ES-I3 (cell line): ENCODE data around the gene ACOT2.
A peak's percentile ranks its signal among the peaks of the same experiment; 100 is the strongest.
"Not testable (repeated sequence)": the region's sequence is repeated elsewhere in the genome, so short reads cannot be mapped to it uniquely, and the experiment has no call there.

Experiments used
- H3K36me3 ChIP-seq: 2 replicates; pipeline ENCODE4 v1.6.1; 2013; ENCODE audit warnings: mild to moderate bottlenecking, low read length, control low read depth, moderate library complexity; ENCODE audit not compliant: insufficient read depth
- H3K4me1 ChIP-seq: 2 replicates; pipeline ENCODE4 v1.6.1; 2013; ENCODE audit warnings: mild to moderate bottlenecking, control low read depth, low read length; ENCODE audit not compliant: insufficient read depth
- H3K9ac ChIP-seq: 2 replicates; pipeline ENCODE4 v1.6.1; 2013; ENCODE audit warnings: low read depth, mild to moderate bottlenecking, low read length, moderate library complexity
- H3K9me3 ChIP-seq: 2 replicates; pipeline ENCODE4 v1.6.1; 2013; ENCODE audit warnings: mild to moderate bottlenecking, low read length, moderate library complexity; ENCODE audit not compliant: control insufficient read depth, insufficient read depth

The ACOT2 gene

DNA sequence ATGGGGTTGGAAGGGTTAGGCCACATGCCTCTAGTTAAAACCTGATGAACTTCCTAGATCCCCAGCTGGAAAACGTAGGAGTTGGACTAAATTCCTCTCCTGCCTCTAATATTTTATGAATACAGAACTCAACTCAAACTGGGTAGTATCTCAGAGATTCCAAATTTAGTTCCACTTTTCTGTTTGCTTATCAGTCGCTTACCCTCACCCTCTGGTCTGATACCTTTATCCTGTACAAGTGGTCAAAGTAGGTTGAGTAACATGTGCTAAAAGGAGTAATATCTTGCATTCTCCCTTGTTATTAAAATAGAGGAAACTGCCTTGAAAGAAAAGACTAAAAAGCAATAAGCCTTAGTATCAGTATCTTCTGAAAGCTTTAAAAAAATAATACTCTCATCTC lies 11.8 kb upstream of the ACOT2 start:
- H3K4me1 ChIP-seq, H3K36me3 ChIP-seq, H3K9me3 ChIP-seq, H3K9ac ChIP-seq: not testable (repeated sequence)

GRCh38 chr14:73558238-73558637 lies 10.8 kb upstream of the ACOT2 start:
- H3K4me1 ChIP-seq, H3K9ac ChIP-seq, H3K36me3 ChIP-seq, H3K9me3 ChIP-seq: not testable (repeated sequence)

DNA sequence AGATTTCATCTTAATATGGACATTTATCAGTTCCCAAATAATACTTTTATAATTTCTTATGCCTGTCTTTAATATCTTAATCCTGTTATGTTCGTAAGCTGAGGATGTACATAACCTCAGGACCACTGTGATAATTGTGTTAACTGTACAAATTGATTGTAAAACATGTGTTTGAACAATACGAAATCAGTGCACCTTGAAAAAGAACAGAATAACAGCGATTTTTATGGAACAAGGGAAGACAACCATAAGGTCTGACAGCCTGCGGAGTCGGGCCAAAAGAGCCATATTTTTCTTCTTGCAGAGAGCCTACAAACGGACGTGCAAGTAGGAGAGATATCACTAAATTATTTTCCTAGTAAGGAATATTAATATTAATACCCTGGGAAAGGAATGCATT lies 6.8 kb upstream of the ACOT2 start:
- not testable (repeated sequence) for H3K9ac ChIP-seq, H3K36me3 ChIP-seq, H3K9me3 ChIP-seq, H3K4me1 ChIP-seq

DNA sequence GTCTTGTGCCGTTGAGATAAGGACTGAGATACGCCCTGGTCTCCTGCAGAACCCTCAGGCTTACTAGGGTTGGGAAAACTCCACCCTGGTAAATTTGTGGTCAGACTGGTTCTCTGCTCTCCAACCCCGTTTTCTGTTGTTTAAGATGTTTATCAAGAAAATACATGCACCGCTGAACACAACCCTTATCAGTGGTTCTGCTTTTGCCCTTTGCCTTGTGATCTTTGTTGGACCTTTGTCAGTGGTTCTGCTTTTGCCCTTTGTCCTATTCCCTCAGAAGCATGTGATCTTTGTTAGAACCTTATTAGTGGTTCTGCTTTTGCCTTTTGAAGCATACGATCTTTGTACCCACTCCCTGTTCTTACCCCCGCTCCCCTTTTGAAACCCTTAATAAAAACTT lies 6.3 kb upstream of the ACOT2 start:
- not testable (repeated sequence) for H3K4me1 ChIP-seq, H3K36me3 ChIP-seq, H3K9me3 ChIP-seq, H3K9ac ChIP-seq

- not testable (repeated sequence) for H3K9me3 ChIP-seq, H3K9ac ChIP-seq, H3K4me1 ChIP-seq, H3K36me3 ChIP-seq
These were observed 2.6 kb upstream of the ACOT2 start for GRCh38 chr14:73566431-73566830.

DNA sequence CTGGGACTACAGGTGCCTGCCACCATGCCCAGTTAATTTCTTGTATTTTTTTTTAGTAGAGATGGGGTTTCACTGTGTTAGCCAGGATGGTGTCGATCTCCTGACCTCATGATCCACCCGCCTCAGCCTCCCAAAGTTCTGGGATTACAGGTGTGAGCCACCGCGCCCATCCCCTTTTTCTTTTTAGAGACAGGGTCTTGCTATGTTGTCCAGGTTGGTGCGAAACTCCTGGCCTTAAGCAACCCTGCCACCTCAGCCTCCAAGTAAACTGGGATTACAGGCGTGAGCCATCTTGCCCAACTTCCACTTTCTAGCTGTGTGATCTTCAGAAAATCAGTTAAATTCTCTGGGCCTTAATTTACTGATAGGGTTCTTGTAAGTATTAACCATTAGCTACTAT lies 2.1 kb upstream of the ACOT2 start:
- H3K9ac ChIP-seq, H3K36me3 ChIP-seq, H3K9me3 ChIP-seq, H3K4me1 ChIP-seq: not testable (repeated sequence)

GRCh38 chr14:73567358-73567757 lies 1.7 kb upstream of the ACOT2 start:
- Histone ChIP-seq H3K9me3 (no peaks in the 10 kb centered on the region), H3K36me3 (no peaks in the 10 kb centered on the region), H3K4me1 (peaks cover 5% of the 10 kb centered on the region; the same call in 1 of the 2 replicates), H3K9ac (no peak overlapping the region)

GRCh38 chr14:73567951-73568885 lies 795 bp upstream of the ACOT2 start:
- Histone ChIP-seq H3K36me3 (no peaks in the 10 kb centered on the region), H3K9me3 (no peaks in the 10 kb centered on the region), H3K9ac (peak overlapping the region; percentile 38; the same call in 1 of the 2 replicates), H3K4me1 (peaks cover 5% of the 10 kb centered on the region; the same call in 1 of the 2 replicates)

- not testable (repeated sequence) for H3K4me1 ChIP-seq, H3K9me3 ChIP-seq, H3K36me3 ChIP-seq
- H3K9ac ChIP-seq: peak overlapping the region; percentile 38
These were observed 178 bp upstream of the ACOT2 start for GRCh38 chr14:73568886-73569184.

DNA sequence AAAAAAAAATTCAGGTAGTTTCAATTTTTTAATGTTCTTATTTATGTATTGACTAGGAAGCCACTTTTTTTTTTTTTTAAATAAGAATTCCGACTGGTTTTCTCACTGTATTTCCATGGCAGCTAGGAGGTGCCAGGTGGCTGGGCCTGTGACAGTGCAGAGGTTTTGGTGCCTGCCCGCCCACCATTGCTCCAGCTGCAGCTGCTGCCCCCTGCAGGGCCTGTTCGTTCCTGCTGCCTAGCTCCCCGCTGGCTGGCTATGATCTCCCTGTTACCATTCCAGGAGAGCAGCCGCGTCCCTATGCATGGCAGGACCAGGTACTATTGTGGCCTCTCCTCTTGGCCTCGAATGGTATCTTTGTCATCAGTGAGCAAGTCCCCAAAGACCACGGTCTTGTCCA lies 1.9 kb downstream of the ACOT2 start:
- H3K36me3 ChIP-seq, H3K9me3 ChIP-seq, H3K4me1 ChIP-seq, H3K9ac ChIP-seq: not testable (repeated sequence)

DNA sequence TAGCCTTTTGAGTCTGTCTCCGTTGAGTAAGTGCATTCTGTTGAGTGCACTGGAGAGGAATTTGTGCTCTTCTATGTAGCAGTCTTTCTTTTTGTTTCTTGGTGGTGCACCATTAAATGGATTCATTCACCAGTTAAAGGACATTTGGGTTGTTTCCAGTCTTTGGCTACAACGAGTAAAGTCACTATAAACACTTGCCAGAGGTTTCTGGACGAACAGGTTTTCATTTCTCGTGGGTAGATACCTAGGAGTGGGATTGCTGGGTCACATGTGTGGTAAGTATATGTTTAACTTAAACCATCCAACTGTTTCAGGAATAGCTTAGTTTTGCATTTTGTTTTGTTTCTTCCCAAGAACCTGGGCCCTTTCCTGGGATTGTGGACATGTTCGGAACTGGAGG lies 4.0 kb downstream of the ACOT2 start:
- not testable (repeated sequence) for H3K36me3 ChIP-seq, H3K9me3 ChIP-seq, H3K4me1 ChIP-seq, H3K9ac ChIP-seq

- not testable (repeated sequence) for H3K9me3 ChIP-seq, H3K36me3 ChIP-seq, H3K9ac ChIP-seq, H3K4me1 ChIP-seq
These were observed 4.7 kb downstream of the ACOT2 start for GRCh38 chr14:73573740-73574139.

DNA sequence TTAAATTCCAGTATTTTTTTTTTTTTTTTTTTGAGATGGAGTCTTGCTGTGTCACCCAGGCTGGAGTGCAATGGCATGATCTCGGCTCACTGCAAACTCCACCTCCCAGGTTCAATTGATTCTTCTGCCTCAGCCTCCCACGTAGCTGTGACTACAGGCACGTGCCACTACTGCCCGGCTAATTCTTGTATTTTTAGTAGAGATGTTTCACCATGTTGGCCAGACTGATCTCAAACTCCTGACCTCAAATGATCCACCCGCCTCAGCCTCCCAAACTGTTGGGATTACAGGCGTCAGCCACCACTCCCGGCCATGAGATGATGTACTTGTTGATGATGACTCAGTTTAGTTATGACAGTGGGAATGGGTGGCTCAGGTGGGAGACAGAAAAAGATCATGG lies 5.2 kb downstream of the ACOT2 start:
- not testable (repeated sequence) for H3K4me1 ChIP-seq, H3K36me3 ChIP-seq, H3K9ac ChIP-seq, H3K9me3 ChIP-seq

GRCh38 chr14:73576391-73576790 lies 7.4 kb downstream of the ACOT2 start:
- Histone ChIP-seq H3K9me3 (no peaks in the 10 kb centered on the region), H3K36me3 (no peaks in the 10 kb centered on the region), H3K9ac (no peak overlapping the region), H3K4me1 (no peaks in the 10 kb centered on the region)

- H3K4me1 ChIP-seq, H3K36me3 ChIP-seq, H3K9ac ChIP-seq, H3K9me3 ChIP-seq: not testable (repeated sequence)
These were observed 8.2 kb downstream of the ACOT2 start for GRCh38 chr14:73577214-73577613.
